Endothelial cell of umbilical vein (primary cell): ENCODE measurements around the gene KCNE1. TPM values are rescaled to one million over a fixed set of nuclear protein-coding genes. Genes with fewer than 3 reads are reported as not detected.

Experiments
- BruUV-seq: library from RNA; stranded (reverse); fragments of 400-500 nt; replicated peaks from 2 replicates; lab custom pipeline; 2021; lab: Mats Ljungman, UMichigan
- CTCF ChIA-PET: fragments of 300-600, 350-600 bp; sonication (Branson Sonifier 250); formaldehyde crosslinking; loops from one replicate; lab custom pipeline; 2021; ENCODE audit warnings: antibody characterized with exemption, inconsistent platforms; lab: Charles Lee
- POLR2A ChIA-PET: fragments of 300-600, 350-600 bp; sonication (Branson Sonifier 250); formaldehyde crosslinking; loops from one replicate; lab custom pipeline; 2021; ENCODE audit warnings: antibody characterized with exemption, inconsistent platforms; lab: Charles Lee
- DNase-seq: peaks from one replicate; pipeline ENCODE4 v3.0.0-alpha.2; 2011; ENCODE audit warnings: low read depth, low spot score
- FAIRE-seq: peaks from 2 replicates; lab custom pipeline; 2011; peaks lifted over from hg19 to GRCh38; lab: Jason Lieb, UNC
- H2AFZ ChIP-seq: 2 replicates; pipeline ENCODE4 v1.6.0; 2012; ENCODE audit warnings: low read depth, low read length, control low read depth, inconsistent platforms
- H3K27ac ChIP-seq: 2 replicates; pipeline ENCODE4 v1.5.1; 2011; ENCODE audit warnings: low read depth, mild to moderate bottlenecking, control low read depth, low read length, moderate library complexity; ENCODE audit not compliant: insufficient read depth
- H3K27me3 ChIP-seq, 2 experiments: 2 replicates each; pipeline versions ENCODE4 v1.6.0 to v1.6.1; 2011; ENCODE audit warnings: low read length in 2 of 2, mixed read lengths in 1 of 2; ENCODE audit not compliant: control insufficient read depth in 2 of 2, insufficient read depth in 2 of 2
- H3K36me3 ChIP-seq, 2 experiments: 2 replicates in 1 of 2; 3 replicates in 1 of 2; pipeline ENCODE4 v1.5.1; 2011; ENCODE audit warnings: low read length in 2 of 2, mild to moderate bottlenecking in 1 of 2, moderate library complexity in 1 of 2; ENCODE audit not compliant: control insufficient read depth in 2 of 2, insufficient read depth in 2 of 2; ENCODE audit errors: extremely low read depth in 1 of 2
- H3K4me1 ChIP-seq: 3 replicates; pipeline ENCODE4 v1.5.1; 2011; ENCODE audit warnings: mild to moderate bottlenecking, low read length; ENCODE audit not compliant: control insufficient read depth, insufficient read depth; ENCODE audit errors: extremely low read depth
- H3K4me2 ChIP-seq: 2 replicates; pipeline ENCODE4 v1.6.1; 2011; ENCODE audit warnings: low read length, control low read depth, mixed read lengths; ENCODE audit not compliant: insufficient read depth
- H3K4me3 ChIP-seq, 3 experiments: fragments of 200-600 bp in 1 of 3; sonication (generic), shearing (Covaris generic) in 1 of 3; replicated peaks in 1 of 3; 2 replicates each; pipeline ENCODE4 v1.5.1; 2011 to 2016; ENCODE audit warnings: control low read depth in 3 of 3, low read length in 3 of 3, mild to moderate bottlenecking in 2 of 3, inconsistent platforms in 1 of 3, low read depth in 1 of 3, moderate library complexity in 1 of 3; ENCODE audit not compliant: insufficient read depth in 1 of 3
- H3K79me2 ChIP-seq: 2 replicates; pipeline ENCODE4 v1.6.0; 2012; ENCODE audit warnings: low read length, inconsistent platforms; ENCODE audit not compliant: control insufficient read depth, insufficient read depth
- H3K9ac ChIP-seq: replicated peaks from 2 replicates; pipeline ENCODE3; 2011; ENCODE audit warnings: low read length, control low read depth; ENCODE audit not compliant: insufficient read depth; ENCODE audit errors: extremely low read depth
- H3K9me1 ChIP-seq: replicated peaks from 3 replicates; pipeline ENCODE4 v1.6.0; 2011; ENCODE audit warnings: mild to moderate bottlenecking, low read length; ENCODE audit not compliant: control insufficient read depth, insufficient read depth; ENCODE audit errors: extremely low read depth
- H3K9me3 ChIP-seq: replicated peaks from 2 replicates; pipeline ENCODE4 v1.5.1; 2012; ENCODE audit warnings: low read length, inconsistent platforms; ENCODE audit not compliant: control insufficient read depth, insufficient read depth
- H4K20me1 ChIP-seq: replicated peaks from 2 replicates; pipeline ENCODE3; 2011; ENCODE audit warnings: mild to moderate bottlenecking, low read length; ENCODE audit not compliant: control insufficient read depth, insufficient read depth; ENCODE audit errors: extremely low read depth
- CTCF ChIP-seq, 2 donors: IDR thresholded peaks; 1 replicate in 1 of 2; 2 replicates in 1 of 2; pipeline ENCODE4 v1.5.1; 2011; ENCODE audit warnings: low read length in 2 of 2, mild to moderate bottlenecking in 2 of 2, moderate library complexity in 2 of 2, control low read depth in 1 of 2, inconsistent platforms in 1 of 2, low read depth in 1 of 2; ENCODE audit not compliant: insufficient read depth in 1 of 2; ENCODE audit errors: extremely low read depth in 1 of 2
- EZH2 ChIP-seq: IDR thresholded peaks from 2 replicates; pipeline ENCODE4 v1.6.1; 2012; ENCODE audit warnings: borderline replicate concordance, low read depth, mild to moderate bottlenecking, moderate library complexity, low read length, inconsistent platforms; ENCODE audit not compliant: severe bottlenecking
- FOS ChIP-seq: IDR thresholded peaks from 2 replicates; pipeline ENCODE4 v1.6.1; 2011; ENCODE audit warnings: mild to moderate bottlenecking, low read length, moderate library complexity, borderline replicate concordance; ENCODE audit not compliant: insufficient read depth
- MAX ChIP-seq: IDR thresholded peaks from 2 replicates; pipeline ENCODE4 v1.6.1; 2011; ENCODE audit not compliant: insufficient read depth, insufficient read length
- MYC ChIP-seq: IDR thresholded peaks from one replicate; pipeline ENCODE4 v1.6.1; 2011; ENCODE audit warnings: mild to moderate bottlenecking, low read depth, low read length
- POLR2AphosphoS5 ChIP-seq: IDR thresholded peaks from 2 replicates; pipeline ENCODE4 v1.6.1; 2012; ENCODE audit warnings: low read depth, mild to moderate bottlenecking, control low read depth, low read length, moderate library complexity; ENCODE audit not compliant: insufficient read depth
- dilution Hi-C: fragments of 300-500 bp; cut with MboI; formaldehyde crosslinking; loops from one replicate; pipeline ENCODE4 v1.15.0; 2019; ENCODE audit warnings: low sequenced_read_pairs; ENCODE audit not compliant: extremely low pct_ligation_motif_present
- intact Hi-C: fragments of 100-400 bp; cut with micrococcal nuclease; formaldehyde crosslinking; loops from one replicate; pipeline ENCODE4 v1.10.0; 2022
- polyA plus RNA-seq, 4 experiments: library from polyadenylated mRNA; depleted of rRNA in 3 of 4; stranded (reverse) in 3 of 4; unstranded in 1 of 4; fragments of >200 nt; gene quantifications; 2 replicates each; pipeline versions ENCODE4 v1.2.1 to v1.2.3, GENCODE V29; 2011 to 2012; ENCODE audit warnings: missing spikeins in 1 of 4
- total RNA-seq: library from RNA; stranded (reverse); gene quantifications from 2 replicates; pipeline ENCODE4 v1.2.3, GENCODE V29; 2021

The KCNE1 gene
- total and polyA plus RNA-seq, 2 donors (not counting 3 experiments of a cell fraction or from before 2014, with no cell fraction given) = 0.10 to 0.38 TPM

DNA sequence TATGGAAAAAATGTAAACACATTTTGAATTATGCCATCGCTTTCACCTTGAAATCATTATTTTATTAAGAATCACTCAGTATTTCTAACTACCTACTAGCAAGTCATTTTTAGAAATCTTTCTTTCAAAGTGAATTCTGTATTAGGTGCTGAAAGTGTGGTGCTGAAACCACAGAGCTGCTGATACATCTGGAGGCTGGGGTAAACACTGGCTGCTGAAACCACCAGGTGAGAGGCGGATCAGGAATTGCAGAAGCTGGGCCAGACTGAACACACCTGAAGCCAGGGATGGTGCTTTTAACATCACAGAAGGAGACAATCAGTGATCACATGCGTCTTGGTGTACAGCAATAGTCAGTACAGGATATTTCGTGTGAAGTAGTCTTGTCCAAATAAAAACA lies 42.2 kb upstream of the KCNE1 start:
- Histone ChIP-seq H3K9me3 (no peaks in the 10 kb centered on the region), H3K4me2 (no peak overlapping the region), H3K4me1 (peaks cover 21% of the 10 kb centered on the region), H2AFZ (no peak overlapping the region), H3K4me3 (no peak overlapping the region), H3K27ac (peak overlapping the region; percentile 81), H3K27me3 (no peaks in the 10 kb centered on the region), H3K79me2 (no peaks in the 10 kb centered on the region), H3K9me1 (no peaks in the 10 kb centered on the region), H3K9ac (no peak overlapping the region), H4K20me1 (no peaks in the 10 kb centered on the region), H3K36me3 (no peaks in the 10 kb centered on the region)
- TF ChIP-seq MAX (no peak), FOS (no peak), CTCF (IDR thresholded peaks at IDR 0.05; ENCODE audit: extremely low read depth in 1 of 2, insufficient read depth in 1 of 2, low read depth in 1 of 2, low read length in 2 of 2) (no peak), MYC (no peak), POLR2AphosphoS5 (no peak), EZH2 (no peak)
- DNase-seq (no peak), FAIRE-seq (no peak)
- dilution Hi-C loops (no loop called here), intact Hi-C loops (no loop called here)
- BruUV-seq = no TSS peak
- ChIA-PET POLR2A (no interaction called here), CTCF (interaction anchor here (1.2 to 2.8 kb wide), 8 partner anchors 11 to 49 kb away, joined by 3 to 35 read pairs (median 9); no protein-coding TSS in a partner anchor)
